GM12878 (cell line): ENCODE measurements around the gene IPPK. TPM values are rescaled to one million over a fixed set of nuclear protein-coding genes. Genes with fewer than 3 reads are reported as not detected.

Experiments used
- ATAC-seq: fragments of 200-7000 bp; cut with Tn5 transposase; 3 replicates; pipeline ENCODE4 v1.9.1; 2020; ENCODE audit warnings: mild to moderate bottlenecking, moderate library complexity
- BruUV-seq: library from RNA; stranded (reverse); fragments of 400-500 nt; replicated peaks from 2 replicates; lab custom pipeline; 2021; lab: Mats Ljungman, UMichigan
- CTCF ChIA-PET: fragments of 300-600 bp; sonication (Branson Sonifier 250); formaldehyde crosslinking; extraction: SDS; loops from one replicate; lab custom pipeline; 2021; ENCODE audit warnings: inconsistent platforms; lab: Yijun Ruan, JAX
- POLR2A ChIA-PET: fragments of 350-600 bp; formaldehyde crosslinking; extraction: SDS; loops from one replicate; lab custom pipeline; 2021; ENCODE audit warnings: inconsistent platforms; lab: Charles Lee
- RAD21 ChIA-PET: fragments of 300-600 bp; sonication (Branson Sonifier 250); formaldehyde crosslinking; loops from one replicate; lab custom pipeline; 2023; ENCODE audit warnings: antibody characterized with exemption; ENCODE audit not compliant: unreplicated experiment; lab: Charles Lee
- SMC1A ChIA-PET: fragments of 300-600 bp; sonication (Branson Sonifier 250); formaldehyde crosslinking; loops from one replicate; lab custom pipeline; 2023; ENCODE audit not compliant: unreplicated experiment, uncharacterized antibody; lab: Charles Lee
- DNase-seq: peaks from one replicate; pipeline ENCODE4 v3.0.0-alpha.2; 2011; ENCODE audit warnings: low read depth, low spot score
- FAIRE-seq: peaks from 3 replicates; lab custom pipeline; 2011; peaks lifted over from hg19 to GRCh38; lab: Jason Lieb, UNC
- H2AFZ ChIP-seq: 2 replicates; pipeline ENCODE4 v1.6.0; 2011; ENCODE audit warnings: low read depth, low read length, control low read depth; ENCODE audit not compliant: control insufficient read depth
- H3K27ac ChIP-seq: 2 replicates; pipeline ENCODE4 v1.5.1; 2011; ENCODE audit warnings: control low read depth; ENCODE audit not compliant: control insufficient read depth, insufficient read depth
- H3K27me3 ChIP-seq, 2 experiments: replicated peaks in 1 of 2; 2 replicates each; pipeline versions ENCODE4 v1.6.0 to v1.6.1; 2011; ENCODE audit warnings: low read length in 1 of 2; ENCODE audit not compliant: control insufficient read depth in 2 of 2, insufficient read depth in 2 of 2
- H3K36me3 ChIP-seq, 2 experiments: 2 replicates each; pipeline ENCODE4 v1.5.1; 2011; ENCODE audit warnings: low read length in 1 of 2; ENCODE audit not compliant: control insufficient read depth in 2 of 2, insufficient read depth in 2 of 2
- H3K4me1 ChIP-seq: 2 replicates; pipeline ENCODE4 v1.6.1; 2011; ENCODE audit warnings: mild to moderate bottlenecking, low read length, moderate library complexity, mixed read lengths; ENCODE audit not compliant: control insufficient read depth, insufficient read depth
- H3K4me2 ChIP-seq: 2 replicates; pipeline ENCODE4 v1.6.0; 2011; ENCODE audit warnings: control low read depth; ENCODE audit not compliant: control insufficient read depth, insufficient read depth
- H3K4me3 ChIP-seq: fragments of 200-600 bp; sonication (generic); 2 replicates; pipeline ENCODE4 v1.5.1; 2016
- H3K79me2 ChIP-seq: 2 replicates; pipeline ENCODE4 v1.6.0; 2011; ENCODE audit warnings: low read length; ENCODE audit not compliant: control insufficient read depth, insufficient read depth
- H3K9ac ChIP-seq: 2 replicates; pipeline ENCODE4 v1.8.0; 2011; ENCODE audit warnings: low read length, control low read depth, mixed read lengths; ENCODE audit not compliant: control insufficient read depth, insufficient read depth
- H3K9me3 ChIP-seq: replicated peaks from 3 replicates; pipeline ENCODE4 v1.5.1; 2011; ENCODE audit warnings: mild to moderate bottlenecking, low read length; ENCODE audit not compliant: control insufficient read depth, insufficient read depth
- H4K20me1 ChIP-seq: 2 replicates; pipeline ENCODE4 v1.6.0; 2011; ENCODE audit not compliant: control insufficient read depth, insufficient read depth
- BCL3 ChIP-seq: IDR thresholded peaks from 2 replicates; pipeline ENCODE4 v1.6.1; 2011; ENCODE audit warnings: borderline replicate concordance, low read depth, mild to moderate bottlenecking, moderate library complexity, low read length; ENCODE audit not compliant: insufficient read depth, poor library complexity, severe bottlenecking
- BHLHE40 ChIP-seq, 2 experiments: fragments of 450-650 bp in 1 of 2; IDR thresholded peaks; 2 replicates each; pipeline ENCODE4 v1.6.1; 2011 to 2017; ENCODE audit warnings: low read depth in 2 of 2, borderline replicate concordance in 1 of 2, improper control_type of control experiment in 1 of 2, low read length in 1 of 2, mild to moderate bottlenecking in 1 of 2
- ELK1 ChIP-seq: IDR thresholded peaks from 2 replicates; pipeline ENCODE4 v1.6.1; 2012; ENCODE audit warnings: low read depth, low read length, improper control_type of control experiment
- MEF2B ChIP-seq: fragments of 450-650 bp; IDR thresholded peaks from 2 replicates; pipeline ENCODE4 v1.6.1; 2018; ENCODE audit warnings: mild to moderate bottlenecking, moderate library complexity; ENCODE audit not compliant: partially characterized antibody, poor library complexity, severe bottlenecking
- MTA2 ChIP-seq: fragments of 450-650 bp; IDR thresholded peaks from 2 replicates; pipeline ENCODE4 v1.6.1; 2016; ENCODE audit warnings: low read depth, mild to moderate bottlenecking, moderate library complexity
- PAX8 ChIP-seq: fragments of 450-650 bp; IDR thresholded peaks from 2 replicates; pipeline ENCODE4 v1.6.1; 2017; ENCODE audit warnings: mild to moderate bottlenecking, moderate library complexity
- POLR2AphosphoS5 ChIP-seq: IDR thresholded peaks from 2 replicates; pipeline ENCODE4 v1.6.1; 2011; ENCODE audit warnings: mild to moderate bottlenecking, low read length, inconsistent platforms
- STAT1 ChIP-seq: fragments of 450-650 bp; conservative IDR thresholded peaks from 2 replicates; pipeline ENCODE4 v1.6.1; 2014; ENCODE audit warnings: antibody characterized with exemption, mild to moderate bottlenecking
- ZNF24 ChIP-seq: fragments of 450-650 bp; IDR thresholded peaks from 2 replicates; pipeline ENCODE4 v1.6.1; 2017; ENCODE audit warnings: antibody characterized with exemption, mild to moderate bottlenecking
- ZNF274 ChIP-seq: IDR thresholded peaks from one replicate; pipeline ENCODE4 v1.8.0; 2011; ENCODE audit not compliant: insufficient read length, insufficient read depth
- ZNF384 ChIP-seq: IDR thresholded peaks from 2 replicates; pipeline ENCODE4 v1.6.1; 2012; ENCODE audit warnings: low read depth, mild to moderate bottlenecking, low read length, improper control_type of control experiment, borderline replicate concordance
- WGBS: methylation state at CpG from one replicate; pipeline ENCODE4 v1.1.6; 2016; ENCODE audit warnings: low lambda C conversion rate; ENCODE audit not compliant: insufficient replicate concordance, insufficient coverage; ENCODE audit errors: missing lambda C conversion rate; 5-methylcytosine and 5-hydroxymethylcytosine counted together
- in situ Hi-C: fragments of 300-500 bp; cut with MboI; formaldehyde crosslinking; loops from 9 replicates; pipeline ENCODE4 v1.14.3; 2018; ENCODE audit warnings: mixed read lengths
- intact Hi-C: fragments of 100-400 bp; cut with micrococcal nuclease; formaldehyde crosslinking; loops from one replicate; pipeline ENCODE4 v1.14.2; 2022; ENCODE audit not compliant: unreplicated experiment
- polyA plus RNA-seq, 11 experiments: library from polyadenylated mRNA; depleted of rRNA in 4 of 11; unstranded in 6 of 11; stranded (reverse) in 5 of 11; fragments of >200 nt; fragmentation: Nextera tagmentation in 4 of 11; fragmentation: Illumina TruSeq in 1 of 11; extraction: Ambion mirVana in 4 of 11; extraction: Trizol in 1 of 11; gene quantifications; 1 replicate in 1 of 11; 2 replicates in 10 of 11; pipeline versions ENCODE4 v1.2.1 to v1.2.3, GENCODE V29; 2011 to 2016; ENCODE audit warnings: inconsistent platforms in 2 of 11, missing spikeins in 2 of 11, low read depth in 1 of 11
- total RNA-seq, 4 experiments: library from RNA; depleted of rRNA in 3 of 4; stranded (reverse); fragments of >200 nt in 3 of 4; fragmentation: Illumina TruSeq in 1 of 4; extraction: Trizol in 1 of 4; gene quantifications; 2 replicates each; pipeline versions ENCODE4 v1.2.1 to v1.2.3, GENCODE V29; 2013 to 2021

IPPK gene
- total and polyA plus RNA-seq, 10 of the 15 experiments (the other 5 are each of a cell fraction or from before 2014, with no cell fraction given), result 2.1 to 22.1 (median 11.4) TPM

DNA sequence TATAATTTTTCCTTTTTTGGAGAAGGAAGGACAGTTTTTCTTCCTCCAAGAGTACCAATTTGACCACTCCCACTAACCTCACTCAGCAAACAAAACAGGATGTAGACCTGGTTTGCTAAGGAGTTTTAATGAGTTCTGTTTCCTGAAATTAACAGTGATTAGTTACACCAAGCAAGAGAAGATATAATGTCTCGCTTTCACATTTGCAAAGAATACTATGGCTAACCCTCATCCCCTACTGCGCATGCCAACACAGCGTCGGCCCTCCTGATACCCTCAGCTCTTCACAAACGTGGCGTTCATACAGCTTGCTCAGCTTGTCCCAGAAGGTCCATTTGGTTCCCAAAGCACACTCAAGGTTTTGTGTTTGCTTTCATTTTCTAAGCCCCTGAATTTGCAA lies 41.9 kb upstream of the IPPK start:
- intact Hi-C loops, result no loop called here
- CTCF ChIA-PET, result interaction anchor here (10.7 kb wide), 1 partner anchor 78 kb away, joined by 156 read pairs; no protein-coding TSS in a partner anchor

GRCh38 chr9:92711146-92711545 lies 41.2 kb upstream of the IPPK start:
- Histone ChIP-seq H3K9me3 (no peaks in the 10 kb centered on the region), H3K27me3 (no peaks in the 10 kb centered on the region), H2AFZ (no peak overlapping the region), H4K20me1 (no peaks in the 10 kb centered on the region; the same call in 1 of the 2 replicates), H3K4me3 (no peak overlapping the region), H3K27ac (no peak overlapping the region; the same call in 1 of the 2 replicates), H3K79me2 (no peaks in the 10 kb centered on the region), H3K4me1 (peaks cover 17% of the 10 kb centered on the region), H3K4me2 (no peak overlapping the region), H3K36me3 (peaks cover 19 to 29% of the 10 kb centered on the region in 2 experiments; a peak in 3 of 4 replicates), H3K9ac (no peak overlapping the region)
- ChIA-PET RAD21 (no interaction called here), CTCF (no interaction called here), POLR2A (no interaction called here), SMC1A (no interaction called here)
- BruUV-seq, result no TSS peak
- ATAC-seq, result no peak
- DNase-seq, result no peak
- no peak for FAIRE-seq
- intact Hi-C loops (no loop called here), in situ Hi-C loops (no loop called here)
- WGBS, result 51% methylated on average over 2 of the region's 2 CpGs
- TF ChIP-seq BCL3 (no peak), MEF2B (no peak), ZNF24 (no peak), ELK1 (no peak), PAX8 (no peak), ZNF274 (no peak), POLR2AphosphoS5 (no peak), STAT1 (no peak), ZNF384 (no peak)

More for the DNA sequence above, 41.9 kb upstream of the IPPK start:
- Histone ChIP-seq H2AFZ (peak overlapping the region; percentile 38), H3K9me3 (no peaks in the 10 kb centered on the region), H3K36me3 (peaks cover 22 to 34% of the 10 kb centered on the region in 2 experiments), H3K4me1 (peaks cover 17% of the 10 kb centered on the region), H3K9ac (no peak overlapping the region), H3K27ac (peak overlapping the region; percentile 61), H3K4me2 (peak overlapping the region; percentile 75), H3K4me3 (peak overlapping the region; percentile 31; the same call in 1 of the 2 replicates), H3K79me2 (peaks cover 2% of the 10 kb centered on the region; the same call in 1 of the 2 replicates), H4K20me1 (no peaks in the 10 kb centered on the region; the same call in 1 of the 2 replicates), H3K27me3 (no peaks in the 10 kb centered on the region)
- RAD21 ChIA-PET, result no interaction called here
- peak; percentile 66 for TF ChIP-seq MTA2
- no peak for TF ChIP-seq BHLHE40 (IDR thresholded peaks at IDR 0.05; ENCODE audit: borderline replicate concordance in 1 of 2, low read depth in 2 of 2, low read length in 1 of 2)
- peak; percentile 80 for FAIRE-seq
- in situ Hi-C loops, result no loop called here
- SMC1A ChIA-PET, result interaction anchor here (1.0 kb wide), 1 partner anchor 79 kb away, joined by 3 read pairs; no protein-coding TSS in a partner anchor
- no TSS peak for BruUV-seq
- DNase-seq, result no peak
- POLR2A ChIA-PET, result no interaction called here
- 37% methylated on average over 6 of the region's 6 CpGs for WGBS
- ATAC-seq, result peak; percentile 74
